LNCaP clone FGC (cell line): Measurements from ENCODE around the gene HERC2.
"Not testable (repeated sequence)": the region's sequence is repeated elsewhere in the genome, so short reads cannot be mapped to it uniquely, and the experiment has no call there.

ENCODE experiments used
- DNase-seq: peaks from one replicate; pipeline ENCODE4 v3.0.0-alpha.2; 2011; ENCODE audit warnings: low read depth
- H3K4me3 ChIP-seq: 2 replicates; pipeline ENCODE4 v1.5.1; 2011; ENCODE audit warnings: mild to moderate bottlenecking, low read depth, low read length, control low read depth

HERC2 gene

GRCh38 chr15:28322129-28322588 lies at the start of gene HERC2:
Gene HERC2, minus strand, starts transcription at chr15:28322179. Its CDS starts 746 bp downstream, at chr15:28321433.
- DNase-seq, result not testable (repeated sequence)
- peak within 1 kb of the TSS; percentile 48 for H3K4me3 ChIP-seq

- not testable (repeated sequence) for DNase-seq, H3K4me3 ChIP-seq
These were observed 43.5 kb upstream of the HERC2 start for GRCh38 chr15:28365502-28365901.

GRCh38 chr15:28357984-28358383 lies 36.0 kb upstream of the HERC2 start, which contains the start of gene GOLGA6L24:
Gene GOLGA6L24, minus strand, starts transcription at chr15:28358084. Its CDS starts 61 bp downstream, at chr15:28358023.
- not testable (repeated sequence) for H3K4me3 ChIP-seq, DNase-seq

GRCh38 chr15:28321358-28322078 lies 461 bp downstream of the HERC2 start:
- not testable (repeated sequence) for DNase-seq
- H3K4me3 ChIP-seq, result peak overlapping the region; percentile 48

- not testable (repeated sequence) for DNase-seq
These were observed 2.3 kb downstream of the HERC2 start for GRCh38 chr15:28319725-28320124.

GRCh38 chr15:28318828-28319227 lies 3.2 kb downstream of the HERC2 start:
- not testable (repeated sequence) for H3K4me3 ChIP-seq, DNase-seq

More at GRCh38 chr15:28319725-28320124, 2.3 kb downstream of the HERC2 start:
- not testable (repeated sequence) for H3K4me3 ChIP-seq

GRCh38 chr15:28318122-28318521 lies 3.9 kb downstream of the HERC2 start:
- not testable (repeated sequence) for DNase-seq, H3K4me3 ChIP-seq

GRCh38 chr15:28316958-28317357 lies 5.0 kb downstream of the HERC2 start:
- DNase-seq, H3K4me3 ChIP-seq: not testable (repeated sequence)

- not testable (repeated sequence) for DNase-seq, H3K4me3 ChIP-seq
These were observed 11.5 kb downstream of the HERC2 start for GRCh38 chr15:28310454-28310853.

- not testable (repeated sequence) for H3K4me3 ChIP-seq
These were observed 13.3 kb downstream of the HERC2 start for GRCh38 chr15:28308718-28309117.

GRCh38 chr15:28305700-28306099 lies 16.3 kb downstream of the HERC2 start:
- H3K4me3 ChIP-seq, DNase-seq: not testable (repeated sequence)

More at GRCh38 chr15:28308718-28309117, 13.3 kb downstream of the HERC2 start:
- DNase-seq, result not testable (repeated sequence)

GRCh38 chr15:28297434-28297833 lies 24.5 kb downstream of the HERC2 start:
- DNase-seq, H3K4me3 ChIP-seq: not testable (repeated sequence)

GRCh38 chr15:28296814-28297213 lies 25.2 kb downstream of the HERC2 start:
- not testable (repeated sequence) for DNase-seq, H3K4me3 ChIP-seq

- DNase-seq, H3K4me3 ChIP-seq: not testable (repeated sequence)
These were observed 26.9 kb downstream of the HERC2 start for GRCh38 chr15:28295009-28295563.

- DNase-seq, H3K4me3 ChIP-seq: not testable (repeated sequence)
These were observed 27.4 kb downstream of the HERC2 start for GRCh38 chr15:28294560-28294959.
